GM19467 (cell line): ENCODE measurements around the gene UBXN4.
"Not testable (repeated sequence)": the region's sequence is repeated elsewhere in the genome, so short reads cannot be mapped to it uniquely, and the experiment has no call there.

Source experiments
- ATAC-seq: cut with Tn5 transposase; IDR thresholded peaks from one replicate; pipeline ENCODE4 v1.9.1; 2021; ENCODE audit warnings: mild to moderate bottlenecking, moderate library complexity; ENCODE audit not compliant: unreplicated experiment

Gene UBXN4

GRCh38 chr2:135800513-135801460 lies 59.1 kb downstream of the UBXN4 start:
- no peak for ATAC-seq

DNA sequence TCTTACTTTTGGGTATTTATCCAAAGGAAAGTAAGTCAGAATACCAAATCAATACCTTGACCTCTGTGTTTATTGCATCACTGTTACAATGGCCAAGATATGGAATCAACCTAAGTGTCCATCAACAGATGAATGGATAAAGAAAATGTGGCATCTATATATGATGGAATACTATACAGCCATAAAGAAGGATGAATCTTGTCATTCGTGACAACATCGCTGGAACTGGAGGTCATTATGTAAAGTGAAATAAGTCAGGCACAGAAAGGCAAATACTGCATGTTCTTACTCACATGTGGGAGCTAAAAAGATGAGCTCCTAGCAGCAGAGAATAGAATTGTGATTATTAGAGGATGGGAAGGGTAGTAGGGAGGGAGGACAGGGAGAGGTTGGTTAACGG lies 60.7 kb downstream of the UBXN4 start:
- no peak for ATAC-seq

DNA sequence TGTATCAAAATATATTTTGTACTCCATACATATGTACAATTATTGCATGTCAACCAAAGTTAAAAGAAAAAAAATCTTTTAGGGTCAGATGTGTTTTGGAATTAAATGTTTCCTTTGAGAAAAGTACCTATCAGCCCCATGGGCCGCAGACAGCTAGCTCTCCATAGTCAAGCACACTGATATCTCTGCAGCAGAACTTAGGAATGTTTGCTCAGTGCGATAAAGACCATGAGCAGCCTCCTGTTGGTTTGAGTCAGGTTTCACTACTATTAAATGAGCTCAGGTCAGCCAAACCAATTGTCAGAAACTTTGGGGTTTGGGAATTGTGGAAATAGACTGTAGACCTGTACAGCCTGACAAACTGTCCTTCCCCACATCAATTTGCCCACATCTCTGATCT lies 61.6 kb downstream of the UBXN4 start:
- no peak for ATAC-seq

GRCh38 chr2:135807874-135808273 lies 66.2 kb downstream of the UBXN4 start:
- not testable (repeated sequence) for ATAC-seq

DNA sequence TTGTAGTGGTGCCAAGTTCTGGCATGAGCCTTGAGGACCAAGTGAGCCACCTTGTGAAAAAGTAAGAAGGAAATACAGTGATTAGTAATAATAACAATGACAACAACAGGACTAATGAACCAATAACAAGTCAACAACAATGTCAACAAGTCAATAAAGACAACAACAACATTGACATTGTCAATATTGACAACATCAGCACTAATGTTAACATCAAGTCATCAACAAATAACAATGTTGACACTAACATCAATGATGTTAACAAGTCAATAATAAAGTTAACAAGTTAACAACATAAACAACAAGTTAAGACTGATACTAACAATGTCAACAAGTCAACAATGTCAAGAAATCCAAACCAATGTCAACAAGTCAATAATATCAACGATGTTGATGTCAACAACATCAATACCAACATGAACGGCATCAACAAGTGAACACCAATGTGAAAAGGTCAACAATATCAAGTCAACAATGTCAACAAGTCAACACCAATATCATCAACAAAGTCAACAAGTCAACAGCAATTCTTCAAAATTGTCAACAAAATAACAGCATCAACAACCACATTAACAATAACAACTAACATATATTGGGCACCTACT lies 71.4 kb downstream of the UBXN4 start:
- ATAC-seq: no peak

GRCh38 chr2:135815269-135815668 lies 73.6 kb downstream of the UBXN4 start:
- ATAC-seq: no peak

- no peak for ATAC-seq
These were observed 75.8 kb downstream of the UBXN4 start for GRCh38 chr2:135817466-135817865.

- no peak for ATAC-seq
These were observed 76.3 kb downstream of the UBXN4 start for GRCh38 chr2:135817951-135818350.

- ATAC-seq: no peak
These were observed 77.4 kb downstream of the UBXN4 start for GRCh38 chr2:135818937-135819610.

DNA sequence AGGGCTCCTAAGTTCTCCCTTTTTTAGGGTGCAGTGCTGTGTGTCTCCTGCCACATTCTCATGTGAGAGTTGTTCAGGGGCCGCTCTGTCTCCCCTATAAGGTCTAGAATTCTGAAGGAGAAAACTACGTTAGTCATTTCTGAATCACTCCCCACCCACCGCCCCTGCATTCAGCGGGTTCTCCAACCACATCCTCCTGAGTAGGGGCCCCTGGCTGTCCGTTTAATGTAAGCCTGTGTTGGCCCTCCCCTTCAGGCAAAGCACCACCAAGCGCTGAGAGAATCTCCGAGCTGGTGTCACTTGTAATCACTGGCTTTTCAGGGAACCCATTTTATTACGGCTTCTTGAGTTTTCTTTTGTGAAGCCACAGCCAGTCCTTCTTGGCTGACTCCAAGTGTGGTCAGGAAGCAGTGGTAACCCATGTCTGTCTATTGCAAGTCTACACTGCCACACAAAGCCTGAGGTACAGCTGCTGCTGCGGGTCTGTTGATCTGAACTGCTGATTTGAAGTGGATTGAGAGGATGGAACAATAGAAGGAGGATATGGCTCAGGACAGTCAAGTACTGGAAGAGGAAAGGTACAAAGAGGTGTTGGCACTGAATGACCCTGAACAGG lies 78.5 kb downstream of the UBXN4 start:
- peak; percentile 88 for ATAC-seq

DNA sequence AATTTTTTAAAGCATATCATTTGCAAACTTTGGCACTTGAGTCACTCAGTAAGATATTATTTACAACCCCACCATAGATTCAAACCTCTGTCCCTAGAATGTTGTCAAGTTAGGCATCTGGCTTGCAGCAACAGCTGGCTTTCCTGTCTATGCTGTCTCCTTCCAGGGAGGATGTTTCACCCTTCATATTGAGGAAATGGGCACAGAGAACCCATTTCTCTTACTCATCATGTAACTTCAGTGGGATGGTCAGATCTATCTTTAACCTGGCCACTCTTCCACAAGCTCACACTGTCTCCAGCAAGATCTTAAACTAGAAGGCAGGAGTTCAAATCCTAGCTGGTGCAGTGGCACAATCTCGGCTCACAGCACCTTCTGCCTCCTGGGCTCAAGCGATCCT lies 79.5 kb downstream of the UBXN4 start:
- ATAC-seq: no peak

- no peak for ATAC-seq
These were observed 81.2 kb downstream of the UBXN4 start for GRCh38 chr2:135822855-135823254.

GRCh38 chr2:135825131-135825530 lies 83.5 kb downstream of the UBXN4 start:
- ATAC-seq: no peak

DNA sequence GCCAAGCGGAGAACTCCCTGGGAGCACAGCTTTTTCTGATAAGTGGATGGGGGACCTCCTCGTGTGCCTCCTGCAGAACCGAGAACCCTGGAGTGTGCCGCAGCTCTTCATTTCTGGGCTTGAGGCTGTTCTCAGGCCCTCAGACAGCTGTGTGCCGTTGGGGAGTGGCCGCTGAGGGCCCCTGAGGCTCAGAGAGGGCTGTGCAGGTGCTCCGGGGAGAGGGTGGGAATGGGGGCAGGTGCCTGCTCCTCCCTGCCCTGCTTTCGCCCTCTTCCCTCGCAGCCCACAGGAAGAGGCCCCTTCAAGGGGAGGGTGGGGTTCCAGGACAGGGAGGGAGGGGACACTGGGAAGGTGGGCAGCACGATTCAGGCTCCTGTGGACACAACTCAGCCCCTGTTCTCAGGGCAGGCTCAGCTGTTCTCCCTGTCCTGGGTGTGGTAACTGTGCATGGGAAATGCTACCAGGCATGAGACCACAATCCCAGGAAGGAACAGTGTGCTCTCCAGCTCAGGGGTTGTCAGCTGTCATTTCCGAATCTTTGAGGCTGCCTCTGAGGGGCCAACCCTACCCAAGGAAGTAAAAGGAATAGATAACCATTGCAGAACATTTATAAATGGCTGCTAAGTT lies 84.0 kb downstream of the UBXN4 start:
- ATAC-seq: no peak

- no peak for ATAC-seq
These were observed 84.9 kb downstream of the UBXN4 start for GRCh38 chr2:135826544-135826943.

- no peak for ATAC-seq
These were observed 87.9 kb downstream of the UBXN4 start for GRCh38 chr2:135829378-135830135.

GRCh38 chr2:135831180-135831812 lies 89.6 kb downstream of the UBXN4 start:
- no peak for ATAC-seq

GRCh38 chr2:135832891-135833290 lies 91.2 kb downstream of the UBXN4 start:
- no peak for ATAC-seq
